ENCODE data around the gene ZRANB1.

ZRANB1 gene

DNA sequence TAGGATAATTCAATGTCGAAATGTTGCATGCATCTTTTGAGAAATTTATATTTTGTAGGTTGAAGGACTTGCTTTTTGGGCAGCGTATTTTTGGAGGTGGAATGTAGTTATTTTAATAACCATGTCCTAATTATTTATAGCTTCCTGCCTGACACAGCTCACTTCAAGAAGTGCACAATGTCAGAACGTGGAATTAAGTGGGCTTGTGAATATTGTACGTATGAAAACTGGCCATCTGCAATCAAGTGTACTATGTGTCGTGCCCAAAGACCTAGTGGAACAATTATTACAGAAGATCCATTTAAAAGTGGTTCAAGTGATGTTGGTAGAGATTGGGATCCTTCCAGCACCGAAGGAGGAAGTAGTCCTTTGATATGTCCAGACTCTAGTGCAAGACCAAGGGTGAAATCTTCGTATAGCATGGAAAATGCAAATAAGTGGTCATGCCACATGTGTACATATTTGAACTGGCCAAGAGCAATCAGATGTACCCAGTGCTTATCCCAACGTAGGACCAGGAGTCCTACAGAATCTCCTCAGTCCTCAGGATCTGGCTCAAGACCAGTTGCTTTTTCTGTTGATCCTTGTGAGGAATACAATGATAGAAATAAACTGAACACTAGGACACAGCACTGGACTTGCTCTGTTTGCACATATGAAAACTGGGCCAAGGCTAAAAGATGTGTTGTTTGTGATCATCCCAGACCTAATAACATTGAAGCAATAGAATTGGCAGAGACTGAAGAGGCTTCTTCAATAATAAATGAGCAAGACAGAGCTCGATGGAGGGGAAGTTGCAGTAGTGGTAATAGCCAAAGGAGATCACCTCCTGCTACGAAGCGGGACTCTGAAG lies 620 bp downstream of the ZRANB1 start:
- Histone ChIP-seq H3K27me3 (ENCODE audit: control insufficient read depth in 1 of 2, insufficient read depth in 2 of 2, low read length in 2 of 2) (no peaks in the 10 kb centered on the region), H3K9me3 (ENCODE audit: control insufficient read depth in 1 of 2, low read length in 2 of 2) (no peaks in the 10 kb centered on the region), H3K9ac (ENCODE audit: low read depth in 1 of 2, low read length in 2 of 2) (no peak overlapping the region), H3K27ac (ENCODE audit: low read depth, low read length) (no peak overlapping the region), H3K4me3 (ENCODE audit: low read depth in 1 of 2, low read length in 2 of 2) (peak overlapping the region in 1 of 2 donors; percentile 4), H3K4me1 (ENCODE audit: control insufficient read depth in 1 of 2, insufficient read depth in 2 of 2, low read length in 2 of 2) (peaks cover 9 to 12% of the 10 kb centered on the region in 2 donors), H3K36me3 (ENCODE audit: control insufficient read depth in 1 of 2, insufficient read depth in 2 of 2, low read length in 2 of 2) (peaks cover 0 to 7% of the 10 kb centered on the region in 2 donors)

- H3K9me3 ChIP-seq (ENCODE audit: control insufficient read depth in 1 of 2, low read length in 2 of 2): no peaks in the 10 kb centered on the region
- no peak overlapping the region for H3K27ac ChIP-seq (ENCODE audit: low read depth, low read length)
- H3K9ac ChIP-seq (ENCODE audit: low read depth in 1 of 2, low read length in 2 of 2): no peak overlapping the region
- H3K4me1 ChIP-seq (ENCODE audit: control insufficient read depth in 1 of 2, insufficient read depth in 2 of 2, low read length in 2 of 2): peaks cover 9 to 12% of the 10 kb centered on the region in 2 donors
- peaks cover 0 to 13% of the 10 kb centered on the region in 2 donors for H3K36me3 ChIP-seq (ENCODE audit: control insufficient read depth in 1 of 2, insufficient read depth in 2 of 2, low read length in 2 of 2)
- no peaks in the 10 kb centered on the region for H3K27me3 ChIP-seq (ENCODE audit: control insufficient read depth in 1 of 2, insufficient read depth in 2 of 2, low read length in 2 of 2)
- H3K4me3 ChIP-seq (ENCODE audit: low read depth in 1 of 2, low read length in 2 of 2): no peak overlapping the region
Measured at GRCh38 chr10:124943301-124944092, 1.6 kb downstream of the ZRANB1 start.

DNA sequence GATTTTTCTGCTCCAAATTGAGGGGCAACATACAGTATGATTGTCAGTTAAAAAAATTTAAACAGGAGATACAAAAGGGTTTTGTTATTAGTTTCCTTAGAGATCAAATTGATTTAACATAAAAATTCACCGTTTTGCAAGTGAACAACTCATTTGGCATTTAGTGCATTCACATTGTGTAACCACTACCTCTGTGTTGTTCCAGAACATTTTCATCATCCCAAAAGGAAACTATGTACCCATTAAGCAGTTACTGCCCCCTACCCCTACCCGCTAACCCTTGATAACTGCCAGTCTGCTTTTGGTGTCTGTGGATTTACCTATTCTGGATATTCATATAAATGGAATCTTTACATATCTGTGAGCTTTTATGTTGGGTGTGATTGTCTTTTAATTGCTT lies 3.1 kb downstream of the ZRANB1 start:
- Histone ChIP-seq H3K9me3 (ENCODE audit: control insufficient read depth in 1 of 2, low read length in 2 of 2) (no peaks in the 10 kb centered on the region), H3K4me3 (ENCODE audit: low read depth in 1 of 2, low read length in 2 of 2) (no peak overlapping the region), H3K27me3 (ENCODE audit: control insufficient read depth in 1 of 2, insufficient read depth in 2 of 2, low read length in 2 of 2) (no peaks in the 10 kb centered on the region), H3K4me1 (ENCODE audit: control insufficient read depth in 1 of 2, insufficient read depth in 2 of 2, low read length in 2 of 2) (peaks cover 9 to 12% of the 10 kb centered on the region in 2 donors), H3K36me3 (ENCODE audit: control insufficient read depth in 1 of 2, insufficient read depth in 2 of 2, low read length in 2 of 2) (peaks cover 3 to 17% of the 10 kb centered on the region in 2 donors), H3K9ac (ENCODE audit: low read depth in 1 of 2, low read length in 2 of 2) (no peak overlapping the region), H3K27ac (ENCODE audit: low read depth, low read length) (no peak overlapping the region)

DNA sequence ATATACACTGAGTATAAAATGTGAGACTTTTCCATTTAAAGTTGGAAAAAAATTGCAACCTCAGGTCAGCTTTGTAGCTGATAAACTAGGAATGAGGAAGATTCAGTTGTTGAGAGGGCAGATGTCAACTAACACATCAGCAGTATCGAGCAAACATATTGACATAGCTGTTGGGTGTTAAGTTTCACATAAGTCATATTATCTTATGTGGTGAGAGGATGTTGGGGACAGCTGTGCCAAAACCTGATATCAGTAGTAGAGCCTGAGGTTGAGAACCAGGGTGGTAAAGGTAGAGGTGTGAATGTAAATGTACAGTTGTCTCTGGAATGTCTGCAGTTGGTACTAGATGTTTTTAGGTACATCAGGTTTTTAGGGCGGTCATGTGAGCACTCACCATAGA lies 5.0 kb downstream of the ZRANB1 start:
- Histone ChIP-seq H3K27me3 (ENCODE audit: control insufficient read depth in 1 of 2, insufficient read depth in 2 of 2, low read length in 2 of 2) (no peaks in the 10 kb centered on the region), H3K4me1 (ENCODE audit: control insufficient read depth in 1 of 2, insufficient read depth in 2 of 2, low read length in 2 of 2) (peaks cover 9 to 10% of the 10 kb centered on the region in 2 donors), H3K27ac (ENCODE audit: low read depth, low read length) (no peak overlapping the region), H3K9ac (ENCODE audit: low read depth in 1 of 2, low read length in 2 of 2) (no peak overlapping the region), H3K36me3 (ENCODE audit: control insufficient read depth in 1 of 2, insufficient read depth in 2 of 2, low read length in 2 of 2) (peaks cover 3 to 17% of the 10 kb centered on the region in 2 donors), H3K4me3 (ENCODE audit: low read depth in 1 of 2, low read length in 2 of 2) (no peak overlapping the region), H3K9me3 (ENCODE audit: control insufficient read depth in 1 of 2, low read length in 2 of 2) (no peaks in the 10 kb centered on the region)

- H3K4me3 ChIP-seq (ENCODE audit: low read depth in 1 of 2, low read length in 2 of 2): no peak overlapping the region
- H3K9ac ChIP-seq (ENCODE audit: low read depth in 1 of 2, low read length in 2 of 2): no peak overlapping the region
- no peaks in the 10 kb centered on the region for H3K4me1 ChIP-seq (ENCODE audit: control insufficient read depth in 1 of 2, insufficient read depth in 2 of 2, low read length in 2 of 2)
- no peaks in the 10 kb centered on the region for H3K27me3 ChIP-seq (ENCODE audit: control insufficient read depth in 1 of 2, insufficient read depth in 2 of 2, low read length in 2 of 2)
- H3K27ac ChIP-seq (ENCODE audit: low read depth, low read length): no peak overlapping the region
- no peaks in the 10 kb centered on the region for H3K9me3 ChIP-seq (ENCODE audit: control insufficient read depth in 1 of 2, low read length in 2 of 2)
- H3K36me3 ChIP-seq (ENCODE audit: control insufficient read depth in 1 of 2, insufficient read depth in 2 of 2, low read length in 2 of 2): peaks cover 3 to 13% of the 10 kb centered on the region in 2 donors
Measured at GRCh38 chr10:124949543-124949942, 7.6 kb downstream of the ZRANB1 start.

GRCh38 chr10:124952123-124952522 lies 10.2 kb downstream of the ZRANB1 start:
- no peaks in the 10 kb centered on the region for H3K9me3 ChIP-seq (ENCODE audit: control insufficient read depth in 1 of 2, low read length in 2 of 2)
- no peak overlapping the region for H3K4me3 ChIP-seq (ENCODE audit: low read depth in 1 of 2, low read length in 2 of 2)
- no peaks in the 10 kb centered on the region for H3K27me3 ChIP-seq (ENCODE audit: control insufficient read depth in 1 of 2, insufficient read depth in 2 of 2, low read length in 2 of 2)
- H3K36me3 ChIP-seq (ENCODE audit: control insufficient read depth in 1 of 2, insufficient read depth in 2 of 2, low read length in 2 of 2): peaks cover 3 to 13% of the 10 kb centered on the region in 2 donors
- H3K27ac ChIP-seq (ENCODE audit: low read depth, low read length): no peak overlapping the region
- H3K4me1 ChIP-seq (ENCODE audit: control insufficient read depth in 1 of 2, insufficient read depth in 2 of 2, low read length in 2 of 2): no peaks in the 10 kb centered on the region
- no peak overlapping the region for H3K9ac ChIP-seq (ENCODE audit: low read depth in 1 of 2, low read length in 2 of 2)

GRCh38 chr10:124953421-124953820 lies 11.5 kb downstream of the ZRANB1 start:
- no peaks in the 10 kb centered on the region for H3K9me3 ChIP-seq (ENCODE audit: control insufficient read depth in 1 of 2, low read length in 2 of 2)
- H3K4me1 ChIP-seq (ENCODE audit: control insufficient read depth in 1 of 2, insufficient read depth in 2 of 2, low read length in 2 of 2): no peaks in the 10 kb centered on the region
- peaks cover 3 to 4% of the 10 kb centered on the region in 2 donors for H3K36me3 ChIP-seq (ENCODE audit: control insufficient read depth in 1 of 2, insufficient read depth in 2 of 2, low read length in 2 of 2)
- H3K4me3 ChIP-seq (ENCODE audit: low read depth in 1 of 2, low read length in 2 of 2): no peak overlapping the region
- no peak overlapping the region for H3K27ac ChIP-seq (ENCODE audit: low read depth, low read length)
- H3K27me3 ChIP-seq (ENCODE audit: control insufficient read depth in 1 of 2, insufficient read depth in 2 of 2, low read length in 2 of 2): no peaks in the 10 kb centered on the region
- no peak overlapping the region for H3K9ac ChIP-seq (ENCODE audit: low read depth in 1 of 2, low read length in 2 of 2)

GRCh38 chr10:124955243-124955642 lies 13.3 kb downstream of the ZRANB1 start:
- no peak overlapping the region for H3K27ac ChIP-seq (ENCODE audit: low read depth, low read length)

DNA sequence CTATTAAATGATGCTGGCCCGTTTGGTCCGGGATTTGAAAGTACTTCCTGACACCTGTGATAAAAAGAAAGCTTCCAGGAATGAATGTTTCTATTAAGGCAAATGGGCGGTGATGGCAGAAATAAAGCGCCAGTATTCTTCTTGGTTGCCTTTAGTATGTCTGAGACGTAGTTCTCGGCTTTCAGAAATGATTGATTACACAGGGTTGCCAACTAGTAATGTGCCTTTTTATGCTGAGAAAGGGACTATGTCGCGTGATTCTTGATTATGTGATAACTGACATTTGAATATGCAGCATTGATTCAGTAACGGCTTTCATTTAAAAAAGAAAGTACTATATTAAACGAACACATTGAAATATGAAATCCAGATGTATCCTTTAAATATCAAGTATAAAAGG lies 13.9 kb downstream of the ZRANB1 start:
- Histone ChIP-seq H3K9ac (ENCODE audit: low read depth in 1 of 2, low read length in 2 of 2) (no peak overlapping the region), H3K36me3 (ENCODE audit: control insufficient read depth in 1 of 2, insufficient read depth in 2 of 2, low read length in 2 of 2) (no peaks in the 10 kb centered on the region), H3K27me3 (ENCODE audit: control insufficient read depth in 1 of 2, insufficient read depth in 2 of 2, low read length in 2 of 2) (no peaks in the 10 kb centered on the region), H3K4me1 (ENCODE audit: control insufficient read depth in 1 of 2, insufficient read depth in 2 of 2, low read length in 2 of 2) (no peaks in the 10 kb centered on the region), H3K9me3 (ENCODE audit: control insufficient read depth in 1 of 2, low read length in 2 of 2) (no peaks in the 10 kb centered on the region), H3K27ac (ENCODE audit: low read depth, low read length) (no peak overlapping the region), H3K4me3 (ENCODE audit: low read depth in 1 of 2, low read length in 2 of 2) (no peak overlapping the region)

More at GRCh38 chr10:124955243-124955642, 13.3 kb downstream of the ZRANB1 start:
- no peak overlapping the region for H3K9ac ChIP-seq (ENCODE audit: low read depth in 1 of 2, low read length in 2 of 2)
- H3K36me3 ChIP-seq (ENCODE audit: control insufficient read depth in 1 of 2, insufficient read depth in 2 of 2, low read length in 2 of 2): no peaks in the 10 kb centered on the region
- no peaks in the 10 kb centered on the region for H3K9me3 ChIP-seq (ENCODE audit: control insufficient read depth in 1 of 2, low read length in 2 of 2)
- H3K4me1 ChIP-seq (ENCODE audit: control insufficient read depth in 1 of 2, insufficient read depth in 2 of 2, low read length in 2 of 2): no peaks in the 10 kb centered on the region
- no peaks in the 10 kb centered on the region for H3K27me3 ChIP-seq (ENCODE audit: control insufficient read depth in 1 of 2, insufficient read depth in 2 of 2, low read length in 2 of 2)
- H3K4me3 ChIP-seq (ENCODE audit: low read depth in 1 of 2, low read length in 2 of 2): no peak overlapping the region

DNA sequence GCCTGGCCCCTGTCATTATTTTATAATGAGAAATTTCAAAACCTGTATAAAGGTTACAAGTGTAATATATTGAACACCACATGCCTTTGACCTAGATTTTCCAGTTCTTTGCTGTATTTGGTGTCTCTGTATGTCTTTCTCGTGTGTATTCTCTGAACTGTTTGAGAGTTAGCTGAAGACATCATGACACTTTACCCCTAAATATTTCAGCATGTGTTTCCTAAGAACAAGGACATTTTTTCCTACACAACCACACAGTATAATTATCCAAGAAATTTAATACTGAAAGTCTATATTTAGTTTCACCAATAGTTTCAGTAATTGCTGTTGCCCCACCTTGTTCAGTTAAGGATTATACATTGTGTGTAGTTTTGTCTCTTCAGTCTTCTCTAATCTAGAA lies 14.8 kb downstream of the ZRANB1 start:
- Histone ChIP-seq H3K27me3 (ENCODE audit: control insufficient read depth in 1 of 2, insufficient read depth in 2 of 2, low read length in 2 of 2) (no peaks in the 10 kb centered on the region), H3K4me1 (ENCODE audit: control insufficient read depth in 1 of 2, insufficient read depth in 2 of 2, low read length in 2 of 2) (no peaks in the 10 kb centered on the region), H3K27ac (ENCODE audit: low read depth, low read length) (no peak overlapping the region), H3K36me3 (ENCODE audit: control insufficient read depth in 1 of 2, insufficient read depth in 2 of 2, low read length in 2 of 2) (no peaks in the 10 kb centered on the region), H3K9me3 (ENCODE audit: control insufficient read depth in 1 of 2, low read length in 2 of 2) (no peaks in the 10 kb centered on the region), H3K9ac (ENCODE audit: low read depth in 1 of 2, low read length in 2 of 2) (no peak overlapping the region), H3K4me3 (ENCODE audit: low read depth in 1 of 2, low read length in 2 of 2) (no peak overlapping the region)

All from duodenal mucosa (tissue), 2 donors.